Bronchial epithelial cell (primary cell): ENCODE results near the gene CHN1. TPM values are rescaled to one million over a fixed set of nuclear protein-coding genes. Genes with fewer than 3 reads are reported as not detected.

Experiments
- DNase-seq: peaks from one replicate; pipeline ENCODE4 v3.0.0-alpha.2; 2010; ENCODE audit warnings: low read depth
- FAIRE-seq: peaks from 2 replicates; lab custom pipeline; 2011; peaks lifted over from hg19 to GRCh38; lab: Jason Lieb, UNC
- H3K27me3 ChIP-seq: 2 replicates; pipeline ENCODE4 v1.5.1; 2011; ENCODE audit warnings: low read length; ENCODE audit not compliant: control insufficient read depth, insufficient read depth
- H3K36me3 ChIP-seq: 2 replicates; pipeline ENCODE4 v1.5.1; 2011; ENCODE audit warnings: low read length; ENCODE audit not compliant: control insufficient read depth, insufficient read depth
- H3K4me3 ChIP-seq: 2 replicates; pipeline ENCODE4 v1.5.1; 2011; ENCODE audit warnings: mild to moderate bottlenecking, low read depth, low read length, control low read depth
- CTCF ChIP-seq: IDR thresholded peaks from 2 replicates; pipeline ENCODE4 v1.5.1; 2011; ENCODE audit warnings: mild to moderate bottlenecking, moderate library complexity, low read length, control low read depth, inconsistent platforms; ENCODE audit not compliant: insufficient read depth, severe bottlenecking
- total RNA-seq: library from RNA; depleted of rRNA; stranded (reverse); fragments of >200 nt; gene quantifications from 2 replicates; pipeline ENCODE4 v1.2.1, GENCODE V29; 2014

Gene CHN1
- total RNA-seq, 1 donor from 2014 or later: 2.6 TPM

GRCh38 chr2:174791020-174791419 is 214.2 kb downstream of the CHN1 start:
- H3K36me3 ChIP-seq: no peaks in the 10 kb centered on the region
- FAIRE-seq: no peak
- no peak for DNase-seq
- peaks cover 2% of the 10 kb centered on the region for H3K27me3 ChIP-seq
- TF ChIP-seq CTCF: no peak
- H3K4me3 ChIP-seq: no peak overlapping the region

GRCh38 chr2:174789001-174789400 is 216.2 kb downstream of the CHN1 start:
- no peak for TF ChIP-seq CTCF
- Histone ChIP-seq H3K4me3 (no peak overlapping the region), H3K36me3 (no peaks in the 10 kb centered on the region), H3K27me3 (peaks cover 2% of the 10 kb centered on the region)
- FAIRE-seq (no peak), DNase-seq (no peak)

GRCh38 chr2:174788291-174788929 is 216.8 kb downstream of the CHN1 start:
- H3K27me3 ChIP-seq: peaks cover 2% of the 10 kb centered on the region
- TF ChIP-seq CTCF: no peak
- H3K36me3 ChIP-seq: no peaks in the 10 kb centered on the region
- FAIRE-seq: no peak
- no peak overlapping the region for H3K4me3 ChIP-seq
- DNase-seq: no peak

GRCh38 chr2:174787487-174788205 is 217.5 kb downstream of the CHN1 start:
- no peak for TF ChIP-seq CTCF
- Histone ChIP-seq H3K27me3 (peaks cover 2% of the 10 kb centered on the region), H3K4me3 (no peak overlapping the region), H3K36me3 (no peaks in the 10 kb centered on the region)
- DNase-seq (no peak), FAIRE-seq (no peak)

- FAIRE-seq (no peak), DNase-seq (no peak)
- peaks cover 2% of the 10 kb centered on the region for H3K27me3 ChIP-seq
- H3K4me3 ChIP-seq: no peak overlapping the region
- no peaks in the 10 kb centered on the region for H3K36me3 ChIP-seq
- no peak for TF ChIP-seq CTCF
These were observed 219.0 kb downstream of the CHN1 start for GRCh38 chr2:174786066-174786725.
